ENCODE measurements around the gene CDH1.

DNA sequence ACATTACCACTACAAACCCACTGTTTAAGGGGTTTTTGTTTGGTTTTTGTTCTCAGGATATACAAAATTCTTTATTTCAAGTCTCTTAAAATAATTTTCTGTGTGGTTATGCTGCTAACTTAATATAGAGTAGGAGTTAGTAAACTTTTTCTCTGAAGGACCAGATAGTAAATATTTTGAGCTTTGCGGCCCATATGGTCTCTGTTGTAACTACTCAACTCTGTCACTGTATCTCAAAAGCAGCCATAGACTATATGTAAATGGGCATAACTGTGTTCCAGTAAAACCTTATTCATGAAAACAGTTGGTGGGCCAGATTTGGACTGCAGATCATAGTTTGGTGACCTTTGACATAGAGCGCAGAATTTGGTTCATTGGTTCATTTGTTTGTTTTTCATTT, 113.4 kb downstream of the CDH1 start:
- TF ChIP-seq CTCF (IDR thresholded peaks at IDR 0.05 in 8 of 11, conservative IDR thresholded peaks at IDR 0.05 in 3 of 11) (no peak), POLR2AphosphoS5 (IDR thresholded peaks at IDR 0.05) (no peak), POLR2A (IDR thresholded peaks at IDR 0.05) (no peak)

All from spleen (tissue), 7 donors.